ENCODE measurements around the gene PCDHAC1.

The PCDHAC1 gene

GRCh38 chr5:140923601-140924000 lies 2.5 kb upstream of the PCDHAC1 start:
- Histone ChIP-seq H3K9me3 (ENCODE audit: insufficient read depth, low read length) (no peaks in the 10 kb centered on the region), H3K79me2 (ENCODE audit: low read length) (no peaks in the 10 kb centered on the region), H3K4me3 (ENCODE audit: low read length) (no peak overlapping the region), H3K4me1 (ENCODE audit: low read length) (no peaks in the 10 kb centered on the region), H3K27ac (ENCODE audit: low read length) (no peak overlapping the region), H3K27me3 (ENCODE audit: low read depth, low read length) (no peaks in the 10 kb centered on the region), H3K36me3 (replicated peaks; ENCODE audit: low read depth, low read length) (no peaks in the 10 kb centered on the region), H3K9ac (ENCODE audit: low read length) (no peak overlapping the region), H3K4me2 (ENCODE audit: low read length) (no peak overlapping the region), H4K20me1 (ENCODE audit: insufficient read depth, low read length) (no peaks in the 10 kb centered on the region), H2AFZ (ENCODE audit: low read depth, low read length) (no peak overlapping the region)
- TF ChIP-seq EZH2phosphoT487 (IDR thresholded peaks at IDR 0.05; ENCODE audit: low read depth) = no peak
- TF ChIP-seq, protein P1, sequence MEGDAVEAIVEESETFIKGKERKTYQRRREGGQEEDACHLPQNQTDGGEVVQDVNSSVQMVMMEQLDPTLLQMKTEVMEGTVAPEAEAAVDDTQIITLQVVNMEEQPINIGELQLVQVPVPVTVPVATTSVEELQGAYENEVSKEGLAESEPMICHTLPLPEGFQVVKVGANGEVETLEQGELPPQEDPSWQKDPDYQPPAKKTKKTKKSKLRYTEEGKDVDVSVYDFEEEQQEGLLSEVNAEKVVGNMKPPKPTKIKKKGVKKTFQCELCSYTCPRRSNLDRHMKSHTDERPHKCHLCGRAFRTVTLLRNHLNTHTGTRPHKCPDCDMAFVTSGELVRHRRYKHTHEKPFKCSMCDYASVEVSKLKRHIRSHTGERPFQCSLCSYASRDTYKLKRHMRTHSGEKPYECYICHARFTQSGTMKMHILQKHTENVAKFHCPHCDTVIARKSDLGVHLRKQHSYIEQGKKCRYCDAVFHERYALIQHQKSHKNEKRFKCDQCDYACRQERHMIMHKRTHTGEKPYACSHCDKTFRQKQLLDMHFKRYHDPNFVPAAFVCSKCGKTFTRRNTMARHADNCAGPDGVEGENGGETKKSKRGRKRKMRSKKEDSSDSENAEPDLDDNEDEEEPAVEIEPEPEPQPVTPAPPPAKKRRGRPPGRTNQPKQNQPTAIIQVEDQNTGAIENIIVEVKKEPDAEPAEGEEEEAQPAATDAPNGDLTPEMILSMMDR (IDR thresholded peaks at IDR 0.05; ENCODE audit: low read depth, low read length) = no peak

GRCh38 chr5:140926443-140927227 lies 536 bp downstream of the PCDHAC1 start:
- Histone ChIP-seq H3K4me1 (ENCODE audit: low read length) (no peaks in the 10 kb centered on the region), H3K27me3 (ENCODE audit: low read depth, low read length) (no peaks in the 10 kb centered on the region), H2AFZ (ENCODE audit: low read depth, low read length) (no peak overlapping the region), H3K79me2 (ENCODE audit: low read length) (no peaks in the 10 kb centered on the region), H3K27ac (ENCODE audit: low read length) (no peak overlapping the region), H3K4me3 (ENCODE audit: low read length) (no peak overlapping the region), H3K36me3 (replicated peaks; ENCODE audit: low read depth, low read length) (no peaks in the 10 kb centered on the region), H3K4me2 (ENCODE audit: low read length) (no peak overlapping the region), H3K9me3 (ENCODE audit: insufficient read depth, low read length) (no peaks in the 10 kb centered on the region), H3K9ac (ENCODE audit: low read length) (no peak overlapping the region), H4K20me1 (ENCODE audit: insufficient read depth, low read length) (no peaks in the 10 kb centered on the region)
- TF ChIP-seq, protein P1 (IDR thresholded peaks at IDR 0.05; ENCODE audit: low read depth, low read length) = no peak
- no peak for TF ChIP-seq EZH2phosphoT487 (IDR thresholded peaks at IDR 0.05; ENCODE audit: low read depth)

- Histone ChIP-seq H2AFZ (ENCODE audit: low read depth, low read length) (no peak overlapping the region), H3K4me3 (ENCODE audit: low read length) (no peak overlapping the region)
These were observed 1.1 kb downstream of the PCDHAC1 start for GRCh38 chr5:140927228-140927573.

DNA sequence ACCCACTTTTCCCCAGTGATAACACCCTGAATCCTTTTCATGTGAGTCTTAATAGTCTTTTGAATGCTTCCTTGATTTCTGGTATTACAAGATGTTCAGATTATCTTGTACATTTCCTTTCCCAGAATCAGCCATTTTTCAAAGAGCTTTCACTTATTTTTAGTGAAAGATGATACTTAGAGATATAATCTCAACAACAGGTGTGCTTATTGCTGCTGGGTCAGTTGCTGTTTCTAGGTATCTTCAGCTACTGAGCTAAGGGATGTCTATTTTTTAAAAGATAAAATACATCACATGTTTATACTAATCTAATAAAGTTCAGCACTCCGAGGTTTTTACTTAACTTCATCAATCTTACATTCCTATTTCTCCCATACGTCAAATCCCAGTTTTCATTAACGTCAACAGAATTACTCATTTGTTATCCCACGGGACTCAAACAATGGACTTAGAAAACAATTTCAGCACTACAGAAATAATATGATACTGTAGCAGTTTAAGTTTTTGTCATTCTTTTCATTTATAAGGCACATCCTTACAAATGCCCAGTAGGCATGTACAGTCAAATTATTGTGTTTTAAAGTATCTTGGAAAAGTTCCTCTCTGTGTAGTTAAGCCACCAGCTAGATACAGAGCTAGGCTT lies 9.0 kb downstream of the PCDHAC1 start:
- no peaks in the 10 kb centered on the region for H3K9me3 ChIP-seq (ENCODE audit: insufficient read depth, low read length)
- no peaks in the 10 kb centered on the region for H3K79me2 ChIP-seq (ENCODE audit: low read length)
- TF ChIP-seq, protein P1 (IDR thresholded peaks at IDR 0.05; ENCODE audit: low read depth, low read length) = no peak
- TF ChIP-seq EZH2phosphoT487 (IDR thresholded peaks at IDR 0.05; ENCODE audit: low read depth) = no peak
- no peak overlapping the region for H3K4me3 ChIP-seq (ENCODE audit: low read length)
- H3K4me1 ChIP-seq (ENCODE audit: low read length) = no peaks in the 10 kb centered on the region
- H3K36me3 ChIP-seq (replicated peaks; ENCODE audit: low read depth, low read length) = no peaks in the 10 kb centered on the region
- no peak overlapping the region for H3K9ac ChIP-seq (ENCODE audit: low read length)
- no peak overlapping the region for H3K4me2 ChIP-seq (ENCODE audit: low read length)
- H4K20me1 ChIP-seq (ENCODE audit: insufficient read depth, low read length) = no peaks in the 10 kb centered on the region
- no peaks in the 10 kb centered on the region for H3K27me3 ChIP-seq (ENCODE audit: low read depth, low read length)
- no peak overlapping the region for H3K27ac ChIP-seq (ENCODE audit: low read length)
- no peak overlapping the region for H2AFZ ChIP-seq (ENCODE audit: low read depth, low read length)

More at GRCh38 chr5:140927228-140927573, 1.1 kb downstream of the PCDHAC1 start:
- Histone ChIP-seq H3K4me2 (ENCODE audit: low read length) (no peak overlapping the region), H3K9me3 (ENCODE audit: insufficient read depth, low read length) (no peaks in the 10 kb centered on the region), H3K79me2 (ENCODE audit: low read length) (no peaks in the 10 kb centered on the region), H3K9ac (ENCODE audit: low read length) (no peak overlapping the region), H4K20me1 (ENCODE audit: insufficient read depth, low read length) (no peaks in the 10 kb centered on the region), H3K36me3 (replicated peaks; ENCODE audit: low read depth, low read length) (no peaks in the 10 kb centered on the region), H3K27me3 (ENCODE audit: low read depth, low read length) (no peaks in the 10 kb centered on the region), H3K4me1 (ENCODE audit: low read length) (no peaks in the 10 kb centered on the region), H3K27ac (ENCODE audit: low read length) (no peak overlapping the region)
- TF ChIP-seq EZH2phosphoT487 (IDR thresholded peaks at IDR 0.05; ENCODE audit: low read depth) = no peak
- TF ChIP-seq, protein P1 (IDR thresholded peaks at IDR 0.05; ENCODE audit: low read depth, low read length) = no peak
